ENCODE data around the gene KIDINS220. TPM values are rescaled to one million over a fixed set of nuclear protein-coding genes. Genes with fewer than 3 reads are reported as not detected.
A peak's percentile ranks its signal among the peaks of the same experiment; 100 is the strongest.

KIDINS220 gene
- total RNA-seq, 1 experiment from 2014 or later, result 20.1 TPM

DNA sequence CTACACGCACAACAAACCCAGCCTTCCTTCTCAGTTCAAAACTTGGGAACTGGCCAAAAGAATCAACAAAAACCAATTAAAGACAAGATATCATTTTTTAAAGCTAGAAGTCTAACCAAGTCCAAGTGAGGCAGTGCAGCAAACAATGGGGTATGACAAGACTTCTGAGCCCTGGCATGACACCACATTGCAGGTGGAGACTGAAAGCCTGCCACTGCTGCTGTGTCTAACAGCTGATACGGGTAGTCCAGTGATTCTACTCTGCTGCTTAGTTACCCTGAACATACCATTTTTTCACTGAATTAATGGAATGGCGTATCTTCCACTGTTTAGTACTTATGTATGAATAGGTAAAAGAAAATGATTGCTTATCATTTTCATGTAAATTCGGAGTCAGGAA lies 47.4 kb upstream of the KIDINS220 start (continued):
- no peak for TF ChIP-seq ZNF274 (IDR thresholded peaks at IDR 0.05; ENCODE audit: low read depth, low read length)
- TF ChIP-seq ZFX (IDR thresholded peaks at IDR 0.05), result no peak
- TF ChIP-seq, protein P1, sequence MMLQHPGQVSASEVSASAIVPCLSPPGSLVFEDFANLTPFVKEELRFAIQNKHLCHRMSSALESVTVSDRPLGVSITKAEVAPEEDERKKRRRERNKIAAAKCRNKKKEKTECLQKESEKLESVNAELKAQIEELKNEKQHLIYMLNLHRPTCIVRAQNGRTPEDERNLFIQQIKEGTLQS (IDR thresholded peaks at IDR 0.05), result no peak
- TF ChIP-seq YY1 (IDR thresholded peaks at IDR 0.05; ENCODE audit: extremely low read depth, insufficient replicate concordance, low read depth, low read length), result no peak
- TF ChIP-seq EZH2 (IDR thresholded peaks at IDR 0.05), result no peak

DNA sequence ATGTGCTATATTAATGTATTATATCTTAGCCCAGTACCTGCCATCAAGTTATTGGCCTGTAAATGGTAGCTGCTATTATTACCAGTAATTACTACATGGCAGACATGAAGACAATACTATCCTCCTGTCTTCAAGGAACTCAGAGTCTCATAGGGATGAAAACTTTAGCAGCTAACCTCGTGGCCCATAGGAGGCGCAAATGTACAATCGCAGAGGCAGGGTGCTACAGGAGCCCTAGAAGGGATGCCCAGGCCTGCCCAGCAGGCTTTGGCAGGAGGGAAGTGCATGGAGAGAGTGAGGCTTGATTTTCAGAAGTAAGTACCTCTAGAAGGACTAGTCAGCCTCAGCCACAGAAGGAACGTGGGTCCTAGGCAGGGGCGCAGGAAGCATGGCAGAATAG lies 44.7 kb upstream of the KIDINS220 start:
- H3K27ac ChIP-seq (ENCODE audit: low read depth, low read length), result no peak overlapping the region
- peak; percentile 88 for ATAC-seq
- H4K20me1 ChIP-seq (ENCODE audit: insufficient read depth), result no peaks in the 10 kb centered on the region
- ChIA-PET POLR2A (no interaction called here), RAD21 (ENCODE audit: low non-redundant PET in 1 of 2, low total read pairs in 2 of 2, uncharacterized antibody in 2 of 2, unreplicated experiment in 2 of 2) (interaction anchor here (0.9 to 1.3 kb wide), 2 partner anchors 258 kb away, joined by 4 read pairs; no protein-coding TSS in a partner anchor), CTCF (interaction anchor here (0.7 to 1.3 kb wide), 3 partner anchors 9 to 258 kb away, joined by 3 to 7 read pairs (median 4); no protein-coding TSS in a partner anchor)
- no peaks in the 10 kb centered on the region for H3K9me3 ChIP-seq (ENCODE audit: control insufficient read depth in 1 of 2, insufficient read depth in 1 of 2, low read depth in 1 of 2, low read length in 2 of 2)
- H2AFZ ChIP-seq (ENCODE audit: low read depth, low read length, poor library complexity, severe bottlenecking), result no peak overlapping the region
- no peak overlapping the region for H3K4me3 ChIP-seq (replicated peaks in 1 of 2; ENCODE audit: low read depth in 1 of 2, low read length in 2 of 2)
- intact Hi-C loops (cut with micrococcal nuclease), result no loop called here
- no peaks in the 10 kb centered on the region; a peak in 1 of 4 replicates for H3K36me3 ChIP-seq (ENCODE audit: control insufficient read depth in 1 of 2, insufficient read depth in 2 of 2, low read length in 2 of 2)
- no peak overlapping the region for H3K4me2 ChIP-seq (ENCODE audit: low read length)
- no TSS peak for BruUV-seq (replicated peaks)
- H3K79me2 ChIP-seq (ENCODE audit: insufficient read depth, low read length), result no peaks in the 10 kb centered on the region
- H3K9ac ChIP-seq (ENCODE audit: low read length), result no peak overlapping the region
- TF ChIP-seq, protein P2, sequence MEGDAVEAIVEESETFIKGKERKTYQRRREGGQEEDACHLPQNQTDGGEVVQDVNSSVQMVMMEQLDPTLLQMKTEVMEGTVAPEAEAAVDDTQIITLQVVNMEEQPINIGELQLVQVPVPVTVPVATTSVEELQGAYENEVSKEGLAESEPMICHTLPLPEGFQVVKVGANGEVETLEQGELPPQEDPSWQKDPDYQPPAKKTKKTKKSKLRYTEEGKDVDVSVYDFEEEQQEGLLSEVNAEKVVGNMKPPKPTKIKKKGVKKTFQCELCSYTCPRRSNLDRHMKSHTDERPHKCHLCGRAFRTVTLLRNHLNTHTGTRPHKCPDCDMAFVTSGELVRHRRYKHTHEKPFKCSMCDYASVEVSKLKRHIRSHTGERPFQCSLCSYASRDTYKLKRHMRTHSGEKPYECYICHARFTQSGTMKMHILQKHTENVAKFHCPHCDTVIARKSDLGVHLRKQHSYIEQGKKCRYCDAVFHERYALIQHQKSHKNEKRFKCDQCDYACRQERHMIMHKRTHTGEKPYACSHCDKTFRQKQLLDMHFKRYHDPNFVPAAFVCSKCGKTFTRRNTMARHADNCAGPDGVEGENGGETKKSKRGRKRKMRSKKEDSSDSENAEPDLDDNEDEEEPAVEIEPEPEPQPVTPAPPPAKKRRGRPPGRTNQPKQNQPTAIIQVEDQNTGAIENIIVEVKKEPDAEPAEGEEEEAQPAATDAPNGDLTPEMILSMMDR (IDR thresholded peaks at IDR 0.05 in 2 of 3, conservative IDR thresholded peaks at IDR 0.05 in 1 of 3; ENCODE audit: borderline replicate concordance in 1 of 3, insufficient read depth in 1 of 3, low read depth in 2 of 3, low read length in 2 of 3), result peak; percentile 58 to 64 (median 59); a peak in 4 of 6 replicates
- TF ChIP-seq RAD21 (IDR thresholded peaks at IDR 0.05; ENCODE audit: low read depth) (peak; percentile 73), FOSL1 (IDR thresholded peaks at IDR 0.05; ENCODE audit: low read depth) (no peak)
- TF ChIP-seq, protein P3, sequence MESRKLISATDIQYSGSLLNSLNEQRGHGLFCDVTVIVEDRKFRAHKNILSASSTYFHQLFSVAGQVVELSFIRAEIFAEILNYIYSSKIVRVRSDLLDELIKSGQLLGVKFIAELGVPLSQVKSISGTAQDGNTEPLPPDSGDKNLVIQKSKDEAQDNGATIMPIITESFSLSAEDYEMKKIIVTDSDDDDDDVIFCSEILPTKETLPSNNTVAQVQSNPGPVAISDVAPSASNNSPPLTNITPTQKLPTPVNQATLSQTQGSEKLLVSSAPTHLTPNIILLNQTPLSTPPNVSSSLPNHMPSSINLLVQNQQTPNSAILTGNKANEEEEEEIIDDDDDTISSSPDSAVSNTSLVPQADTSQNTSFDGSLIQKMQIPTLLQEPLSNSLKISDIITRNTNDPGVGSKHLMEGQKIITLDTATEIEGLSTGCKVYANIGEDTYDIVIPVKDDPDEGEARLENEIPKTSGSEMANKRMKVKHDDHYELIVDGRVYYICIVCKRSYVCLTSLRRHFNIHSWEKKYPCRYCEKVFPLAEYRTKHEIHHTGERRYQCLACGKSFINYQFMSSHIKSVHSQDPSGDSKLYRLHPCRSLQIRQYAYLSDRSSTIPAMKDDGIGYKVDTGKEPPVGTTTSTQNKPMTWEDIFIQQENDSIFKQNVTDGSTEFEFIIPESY (IDR thresholded peaks at IDR 0.05; ENCODE audit: extremely low read depth, insufficient replicate concordance, low read length), result no peak
- no peaks in the 10 kb centered on the region for H3K9me2 ChIP-seq (ENCODE audit: insufficient read depth)
- H3K4me1 ChIP-seq (ENCODE audit: control insufficient read depth in 1 of 2, insufficient read depth in 2 of 2, low read length in 2 of 2), result no peaks in the 10 kb centered on the region
- H3K27me3 ChIP-seq (ENCODE audit: insufficient read depth, low read length), result no peaks in the 10 kb centered on the region
- peak; percentile 22 for DNase-seq (ENCODE audit: low read depth, low spot score)
